ENCODE data around the gene DLX5.
A peak's percentile ranks its signal among the peaks of the same experiment; 100 is the strongest.
"Not testable (repeated sequence)": the region's sequence is repeated elsewhere in the genome, so short reads cannot be mapped to it uniquely, and the experiment has no call there.

DLX5 gene

GRCh38 chr7:97024209-97025129 is at the start of gene DLX5:
Gene DLX5, minus strand, starts transcription at chr7:97024831. Its CDS starts 208 bp downstream, at chr7:97024623.
- DNase-seq, result no peak

- not testable (repeated sequence) for DNase-seq
Measured at GRCh38 chr7:97072025-97072424, 47.4 kb upstream of the DLX5 start.

- no peak for DNase-seq
Measured at GRCh38 chr7:97064972-97065587, 40.4 kb upstream of the DLX5 start.

GRCh38 chr7:97064020-97064419 is 39.4 kb upstream of the DLX5 start:
- DNase-seq, result no peak

GRCh38 chr7:97043281-97043680 is 18.6 kb upstream of the DLX5 start:
- DNase-seq, result no peak

GRCh38 chr7:97039374-97040065 is 14.9 kb upstream of the DLX5 start:
- no peak for DNase-seq

GRCh38 chr7:97034213-97034852 is 9.7 kb upstream of the DLX5 start:
- DNase-seq, result not testable (repeated sequence)

GRCh38 chr7:97027427-97028234 is 3.0 kb upstream of the DLX5 start:
- peak; percentile 15 to 31 (median 16) for DNase-seq

GRCh38 chr7:97026715-97027426 is 2.2 kb upstream of the DLX5 start:
- no peak for DNase-seq

- DNase-seq, result no peak
Measured at GRCh38 chr7:97025983-97026714, 1.5 kb upstream of the DLX5 start.

- DNase-seq, result no peak
Measured at GRCh38 chr7:97025130-97025499, 484 bp upstream of the DLX5 start.

- no peak for DNase-seq
Measured at GRCh38 chr7:97022491-97023306, 1.9 kb downstream of the DLX5 start.

GRCh38 chr7:97021747-97022490 is 2.7 kb downstream of the DLX5 start:
- DNase-seq, result no peak

- no peak for DNase-seq
Measured at GRCh38 chr7:97020996-97021746, 3.5 kb downstream of the DLX5 start.

GRCh38 chr7:97020601-97020995 is 4.0 kb downstream of the DLX5 start:
- DNase-seq, result no peak

- no peak for DNase-seq
Measured at GRCh38 chr7:97019710-97020225, 4.9 kb downstream of the DLX5 start.

GRCh38 chr7:97018791-97019531 is 5.7 kb downstream of the DLX5 start:
- DNase-seq, result no peak
